ENCODE measurements around the gene DYNC1I1. TPM values are rescaled to one million over a fixed set of nuclear protein-coding genes. Genes with fewer than 3 reads are reported as not detected.

The DYNC1I1 gene
- polyA plus RNA-seq, 1 of the 3 experiments (the other 2 are of a cell fraction) = 0.05 TPM

DNA sequence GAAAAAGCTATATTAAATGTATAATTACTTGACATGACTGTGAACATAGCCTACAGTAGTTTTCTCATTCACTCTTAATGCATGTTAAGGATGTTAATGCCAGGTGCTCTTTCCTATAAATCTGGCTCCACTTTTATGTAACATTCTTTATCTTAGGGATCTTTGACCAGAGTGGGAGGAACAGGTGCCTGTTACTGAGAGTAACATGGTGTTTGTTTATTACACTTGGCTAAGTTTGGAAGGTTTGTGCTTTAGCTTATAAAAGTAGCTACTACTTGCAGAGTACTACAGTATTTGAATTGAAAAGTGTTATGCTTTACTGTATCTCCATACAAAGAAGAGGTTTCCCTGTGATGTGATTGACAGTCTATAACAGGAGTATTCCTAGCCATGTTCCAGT lies 183.4 kb downstream of the DYNC1I1 start (continued):
- no peak for TF ChIP-seq FOSL2 (IDR thresholded peaks at IDR 0.05; ENCODE audit: borderline replicate concordance, low read depth)
- TF ChIP-seq TEAD4 (IDR thresholded peaks at IDR 0.05; ENCODE audit: borderline replicate concordance, insufficient read depth) = no peak
- TF ChIP-seq, protein P1, sequence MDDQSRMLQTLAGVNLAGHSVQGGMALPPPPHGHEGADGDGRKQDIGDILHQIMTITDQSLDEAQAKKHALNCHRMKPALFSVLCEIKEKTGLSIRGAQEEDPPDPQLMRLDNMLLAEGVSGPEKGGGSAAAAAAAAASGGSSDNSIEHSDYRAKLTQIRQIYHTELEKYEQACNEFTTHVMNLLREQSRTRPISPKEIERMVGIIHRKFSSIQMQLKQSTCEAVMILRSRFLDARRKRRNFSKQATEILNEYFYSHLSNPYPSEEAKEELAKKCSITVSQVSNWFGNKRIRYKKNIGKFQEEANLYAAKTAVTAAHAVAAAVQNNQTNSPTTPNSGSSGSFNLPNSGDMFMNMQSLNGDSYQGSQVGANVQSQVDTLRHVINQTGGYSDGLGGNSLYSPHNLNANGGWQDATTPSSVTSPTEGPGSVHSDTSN (IDR thresholded peaks at IDR 0.05) = no peak
- no peak for TF ChIP-seq MAX (IDR thresholded peaks at IDR 0.05; ENCODE audit: low read depth)
- TF ChIP-seq RXRA (IDR thresholded peaks at IDR 0.05; ENCODE audit: borderline replicate concordance, low read depth) = no peak

GRCh38 chr7:95957510-95957909 lies 185.2 kb downstream of the DYNC1I1 start:
- H3K27me3 ChIP-seq (ENCODE audit: insufficient read depth) = no peaks in the 10 kb centered on the region
- DNase-seq = no peak
- H3K79me2 ChIP-seq (ENCODE audit: insufficient read depth) = no peaks in the 10 kb centered on the region
- WGBS (ENCODE audit: low lambda C conversion rate) = 25% methylated on average over 3 of the region's 3 CpGs
- CTCF ChIA-PET = interaction anchor here (1.9 kb wide), 1 partner anchor 41 kb away, joined by 6 read pairs; no protein-coding TSS in a partner anchor
- H3K4me2 ChIP-seq = no peak overlapping the region
- no peaks in the 10 kb centered on the region for H3F3A ChIP-seq (replicated peaks; ENCODE audit: insufficient read depth)
- H3K4me1 ChIP-seq (ENCODE audit: control insufficient read depth in 1 of 2, insufficient read depth in 2 of 2, low read depth in 1 of 2, low read length in 1 of 2) = no peaks in the 10 kb centered on the region
- no peak overlapping the region for H3K9ac ChIP-seq
- no peak overlapping the region for H3K4me3 ChIP-seq (ENCODE audit: low read depth in 2 of 2, low read length in 1 of 2)
- POLR2A ChIA-PET = no interaction called here
- no peak overlapping the region for H3K27ac ChIP-seq (ENCODE audit: low read depth in 2 of 2, low read length in 1 of 2)
- no peak overlapping the region for H2AFZ ChIP-seq (ENCODE audit: low read depth)
- no peaks in the 10 kb centered on the region for H3K9me3 ChIP-seq
- no peaks in the 10 kb centered on the region for H4K20me1 ChIP-seq (ENCODE audit: insufficient read depth)
- TF ChIP-seq, protein P1 (IDR thresholded peaks at IDR 0.05) = no peak
- TF ChIP-seq MAX (IDR thresholded peaks at IDR 0.05; ENCODE audit: low read depth) (no peak), RCOR1 (IDR thresholded peaks at IDR 0.05; ENCODE audit: low read length) (no peak), RFX5 (IDR thresholded peaks at IDR 0.05; ENCODE audit: low read length) (no peak)
- TF ChIP-seq, protein P2, sequence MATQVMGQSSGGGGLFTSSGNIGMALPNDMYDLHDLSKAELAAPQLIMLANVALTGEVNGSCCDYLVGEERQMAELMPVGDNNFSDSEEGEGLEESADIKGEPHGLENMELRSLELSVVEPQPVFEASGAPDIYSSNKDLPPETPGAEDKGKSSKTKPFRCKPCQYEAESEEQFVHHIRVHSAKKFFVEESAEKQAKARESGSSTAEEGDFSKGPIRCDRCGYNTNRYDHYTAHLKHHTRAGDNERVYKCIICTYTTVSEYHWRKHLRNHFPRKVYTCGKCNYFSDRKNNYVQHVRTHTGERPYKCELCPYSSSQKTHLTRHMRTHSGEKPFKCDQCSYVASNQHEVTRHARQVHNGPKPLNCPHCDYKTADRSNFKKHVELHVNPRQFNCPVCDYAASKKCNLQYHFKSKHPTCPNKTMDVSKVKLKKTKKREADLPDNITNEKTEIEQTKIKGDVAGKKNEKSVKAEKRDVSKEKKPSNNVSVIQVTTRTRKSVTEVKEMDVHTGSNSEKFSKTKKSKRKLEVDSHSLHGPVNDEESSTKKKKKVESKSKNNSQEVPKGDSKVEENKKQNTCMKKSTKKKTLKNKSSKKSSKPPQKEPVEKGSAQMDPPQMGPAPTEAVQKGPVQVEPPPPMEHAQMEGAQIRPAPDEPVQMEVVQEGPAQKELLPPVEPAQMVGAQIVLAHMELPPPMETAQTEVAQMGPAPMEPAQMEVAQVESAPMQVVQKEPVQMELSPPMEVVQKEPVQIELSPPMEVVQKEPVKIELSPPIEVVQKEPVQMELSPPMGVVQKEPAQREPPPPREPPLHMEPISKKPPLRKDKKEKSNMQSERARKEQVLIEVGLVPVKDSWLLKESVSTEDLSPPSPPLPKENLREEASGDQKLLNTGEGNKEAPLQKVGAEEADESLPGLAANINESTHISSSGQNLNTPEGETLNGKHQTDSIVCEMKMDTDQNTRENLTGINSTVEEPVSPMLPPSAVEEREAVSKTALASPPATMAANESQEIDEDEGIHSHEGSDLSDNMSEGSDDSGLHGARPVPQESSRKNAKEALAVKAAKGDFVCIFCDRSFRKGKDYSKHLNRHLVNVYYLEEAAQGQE (IDR thresholded peaks at IDR 0.05; ENCODE audit: low read depth, low read length) = no peak
- TF ChIP-seq, protein P3, sequence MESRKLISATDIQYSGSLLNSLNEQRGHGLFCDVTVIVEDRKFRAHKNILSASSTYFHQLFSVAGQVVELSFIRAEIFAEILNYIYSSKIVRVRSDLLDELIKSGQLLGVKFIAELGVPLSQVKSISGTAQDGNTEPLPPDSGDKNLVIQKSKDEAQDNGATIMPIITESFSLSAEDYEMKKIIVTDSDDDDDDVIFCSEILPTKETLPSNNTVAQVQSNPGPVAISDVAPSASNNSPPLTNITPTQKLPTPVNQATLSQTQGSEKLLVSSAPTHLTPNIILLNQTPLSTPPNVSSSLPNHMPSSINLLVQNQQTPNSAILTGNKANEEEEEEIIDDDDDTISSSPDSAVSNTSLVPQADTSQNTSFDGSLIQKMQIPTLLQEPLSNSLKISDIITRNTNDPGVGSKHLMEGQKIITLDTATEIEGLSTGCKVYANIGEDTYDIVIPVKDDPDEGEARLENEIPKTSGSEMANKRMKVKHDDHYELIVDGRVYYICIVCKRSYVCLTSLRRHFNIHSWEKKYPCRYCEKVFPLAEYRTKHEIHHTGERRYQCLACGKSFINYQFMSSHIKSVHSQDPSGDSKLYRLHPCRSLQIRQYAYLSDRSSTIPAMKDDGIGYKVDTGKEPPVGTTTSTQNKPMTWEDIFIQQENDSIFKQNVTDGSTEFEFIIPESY (IDR thresholded peaks at IDR 0.05; ENCODE audit: borderline replicate concordance, low read depth) = no peak
- no peaks in the 10 kb centered on the region for H3K36me3 ChIP-seq (replicated peaks in 1 of 2; ENCODE audit: control insufficient read depth in 1 of 2, insufficient read depth in 2 of 2, low read length in 1 of 2)
- no peaks in the 10 kb centered on the region for H3K9me2 ChIP-seq
